GM18505 (cell line): Measurements from ENCODE around the gene C15orf61.

ENCODE experiments used
- ATAC-seq: cut with Tn5 transposase; IDR thresholded peaks from one replicate; pipeline ENCODE4 v1.9.1; 2021; ENCODE audit not compliant: unreplicated experiment
- POLR2A ChIP-seq: IDR thresholded peaks from 4 replicates; pipeline ENCODE4 v1.6.1; 2011; ENCODE audit warnings: borderline replicate concordance; ENCODE audit not compliant: insufficient read depth, insufficient read length; ENCODE audit errors: extremely low read depth

C15orf61 gene

DNA sequence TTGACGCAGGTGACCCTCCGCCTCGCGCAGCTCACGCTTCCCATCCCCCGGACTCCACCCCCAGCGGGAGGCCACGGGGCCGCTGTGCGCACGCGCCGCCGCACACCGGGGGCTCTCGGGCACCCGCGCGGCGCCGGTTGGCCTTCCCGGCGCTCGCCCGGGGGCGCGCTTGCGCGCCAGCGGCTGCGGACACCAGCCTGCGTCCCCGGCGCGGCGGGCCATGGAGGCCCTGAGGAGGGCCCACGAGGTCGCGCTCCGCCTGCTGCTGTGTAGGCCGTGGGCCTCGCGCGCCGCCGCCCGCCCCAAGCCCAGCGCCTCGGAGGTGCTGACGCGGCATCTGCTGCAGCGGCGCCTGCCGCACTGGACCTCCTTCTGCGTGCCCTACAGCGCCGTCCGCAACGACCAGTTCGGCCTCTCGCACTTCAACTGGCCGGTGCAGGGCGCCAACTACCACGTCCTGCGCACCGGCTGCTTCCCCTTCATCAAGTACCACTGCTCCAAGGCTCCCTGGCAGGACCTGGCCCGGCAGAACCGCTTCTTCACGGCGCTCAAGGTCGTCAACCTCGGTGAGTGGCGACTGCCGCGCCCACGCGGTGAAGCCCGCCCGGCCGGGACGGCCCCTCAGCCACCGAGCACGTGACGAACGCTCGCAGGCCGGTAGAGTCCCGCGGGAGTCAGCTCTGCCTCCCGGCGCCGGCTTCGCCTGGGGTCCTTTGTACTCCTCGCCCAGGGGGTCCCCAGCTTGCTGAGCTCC, at the start of gene C15orf61:
TSS of gene C15orf61 (plus strand) at position 103 of the 754 bp plus-strand sequence. CDS start at position 221, 118 bp downstream.
- peak; percentile 80 for ATAC-seq

DNA sequence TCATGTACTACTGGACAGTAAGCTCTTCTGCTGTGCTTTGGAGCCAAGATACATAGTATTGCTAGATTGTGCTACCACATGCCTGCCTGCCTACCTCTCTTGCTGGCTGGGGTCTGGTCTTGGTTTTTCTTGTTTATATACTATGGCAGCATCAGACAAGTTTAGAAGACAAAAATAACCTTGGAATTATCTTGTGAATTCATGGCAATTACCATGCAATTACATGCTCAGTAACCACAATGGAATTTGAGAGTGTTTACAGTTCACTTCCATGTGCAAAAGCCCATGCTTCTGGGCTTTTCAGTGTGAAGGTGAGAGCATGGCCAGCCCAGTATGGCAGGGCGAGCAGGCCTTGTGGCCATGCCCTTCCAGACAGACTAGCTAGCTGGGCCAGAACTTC, 48.0 kb upstream of the C15orf61 start:
- no peak for ATAC-seq
- TF ChIP-seq POLR2A: no peak

More for the DNA sequence above, at the start of gene C15orf61:
- TF ChIP-seq POLR2A: peak; percentile 85

DNA sequence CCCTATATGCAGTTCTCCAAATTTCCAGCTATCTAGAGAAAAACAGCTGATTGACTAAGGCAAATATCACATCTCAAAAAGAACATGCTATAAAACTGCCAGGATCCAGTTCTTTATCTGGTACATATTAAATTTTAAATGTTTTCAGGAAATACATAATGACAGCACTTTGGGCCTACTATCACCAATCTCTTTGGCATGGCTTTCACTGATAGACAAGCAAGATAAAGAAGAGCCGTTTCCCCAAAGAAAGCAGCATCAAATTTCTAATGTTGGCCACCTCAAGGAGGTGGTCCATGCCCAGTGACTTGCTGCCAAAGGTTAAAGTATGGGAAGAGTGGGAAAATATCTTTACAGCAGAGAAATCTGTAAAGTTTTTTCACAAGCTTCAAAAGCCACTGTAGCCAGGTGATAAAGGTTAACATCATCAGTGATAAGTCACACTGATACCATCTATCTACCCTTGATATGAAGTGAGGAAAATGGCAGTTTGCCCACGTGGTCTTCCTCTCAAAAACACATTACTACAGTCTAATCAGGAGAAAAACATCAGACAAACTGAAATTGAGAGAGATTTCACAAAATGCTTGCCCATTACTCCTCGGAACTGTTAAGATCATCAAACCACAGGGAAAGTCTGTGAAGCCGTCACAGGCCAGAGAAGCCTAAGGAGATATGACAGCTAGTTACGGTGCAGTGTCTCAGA, 46.4 kb upstream of the C15orf61 start:
- no peak for TF ChIP-seq POLR2A
- ATAC-seq: no peak

DNA sequence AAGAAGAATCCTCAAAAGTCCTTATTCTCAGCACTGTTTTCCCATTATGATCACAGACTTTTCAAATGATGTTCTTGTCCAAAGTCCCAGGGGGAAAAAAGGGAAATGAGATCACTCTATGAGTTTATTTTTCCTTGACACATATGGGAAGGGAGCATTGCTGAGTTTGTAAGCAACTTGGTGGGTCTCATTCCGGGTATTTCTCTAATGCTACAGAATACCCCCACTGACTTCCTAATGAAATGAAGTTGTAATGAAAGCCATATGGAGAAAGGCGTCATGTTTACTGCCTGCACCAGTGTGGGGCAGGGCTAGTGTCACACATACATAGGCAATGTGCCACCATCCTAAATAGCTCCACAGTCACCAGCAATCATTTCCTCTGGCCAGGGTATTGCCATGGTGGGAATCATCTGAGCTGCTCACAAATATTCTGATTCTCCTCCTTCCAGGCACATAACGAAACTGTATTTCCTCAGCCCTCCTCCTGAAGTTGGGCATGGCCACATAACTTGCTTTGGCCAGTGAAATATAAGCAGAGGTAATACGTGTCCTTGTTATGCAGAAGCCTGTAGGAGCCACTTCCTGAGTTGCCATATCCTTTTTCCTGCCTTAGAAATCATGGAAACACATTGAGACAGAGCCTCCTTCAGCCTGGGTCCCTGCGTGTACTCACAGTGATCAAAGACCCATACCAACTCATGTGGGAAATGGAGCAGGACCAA, 41.0 kb upstream of the C15orf61 start:
- no peak for TF ChIP-seq POLR2A
- no peak for ATAC-seq

DNA sequence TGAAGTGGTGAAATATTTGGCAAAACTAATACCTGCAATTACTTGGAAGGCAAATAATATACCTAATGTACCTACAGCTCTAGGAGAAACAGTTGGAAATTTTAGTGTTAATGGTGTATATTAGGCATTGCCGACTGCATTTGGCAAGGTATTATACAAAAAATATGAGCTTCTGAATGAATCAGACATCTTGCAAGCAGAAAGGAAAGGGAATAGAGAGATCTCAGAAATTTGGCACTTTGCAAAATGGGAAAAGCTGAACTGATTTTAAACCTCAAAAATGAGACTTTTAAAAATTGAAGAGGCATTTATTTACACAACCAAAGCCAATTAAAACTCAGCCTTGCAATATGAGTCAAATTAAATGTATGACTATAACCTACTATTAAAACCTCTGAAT, 40.2 kb upstream of the C15orf61 start:
- no peak for TF ChIP-seq POLR2A
- ATAC-seq: no peak

DNA sequence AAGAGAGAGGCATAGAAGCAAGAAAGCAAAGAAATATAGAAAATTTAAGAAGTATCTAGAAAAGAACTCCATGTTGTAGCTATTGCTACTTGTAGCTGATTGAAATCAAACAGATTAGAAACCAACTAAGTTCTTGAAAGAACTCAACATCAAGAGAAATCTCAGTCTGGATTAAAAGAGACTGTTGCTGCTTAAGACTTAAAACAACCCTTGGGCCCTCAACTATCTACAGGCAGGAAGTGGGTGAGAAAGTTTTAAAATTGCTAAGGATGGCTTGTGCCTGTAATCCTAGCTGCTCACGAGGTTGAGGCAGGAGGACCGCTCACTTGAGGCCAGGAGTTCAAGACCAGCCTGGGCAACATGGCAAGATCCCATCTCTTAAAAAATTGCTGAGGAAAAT, 39.3 kb upstream of the C15orf61 start:
- TF ChIP-seq POLR2A: no peak
- no peak for ATAC-seq

DNA sequence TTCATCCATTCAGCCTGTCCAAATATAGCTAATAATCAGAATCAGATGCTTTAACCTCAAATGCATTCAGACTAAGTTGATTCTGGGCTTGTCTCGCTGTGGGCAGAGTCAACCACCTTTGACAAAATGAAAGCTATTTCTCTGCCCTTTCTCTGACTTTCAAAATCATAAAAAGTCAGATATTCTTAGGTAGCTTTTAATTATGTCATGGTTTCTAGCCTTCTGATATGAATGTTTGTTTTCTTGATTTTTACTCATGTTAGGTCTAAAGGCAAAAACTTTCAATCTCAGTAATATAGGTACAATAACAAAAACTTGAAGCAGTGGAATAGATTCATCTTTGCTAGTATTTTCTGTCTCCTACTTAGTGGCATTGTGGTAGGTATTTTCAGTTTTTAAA, 25.3 kb upstream of the C15orf61 start:
- ATAC-seq: no peak

DNA sequence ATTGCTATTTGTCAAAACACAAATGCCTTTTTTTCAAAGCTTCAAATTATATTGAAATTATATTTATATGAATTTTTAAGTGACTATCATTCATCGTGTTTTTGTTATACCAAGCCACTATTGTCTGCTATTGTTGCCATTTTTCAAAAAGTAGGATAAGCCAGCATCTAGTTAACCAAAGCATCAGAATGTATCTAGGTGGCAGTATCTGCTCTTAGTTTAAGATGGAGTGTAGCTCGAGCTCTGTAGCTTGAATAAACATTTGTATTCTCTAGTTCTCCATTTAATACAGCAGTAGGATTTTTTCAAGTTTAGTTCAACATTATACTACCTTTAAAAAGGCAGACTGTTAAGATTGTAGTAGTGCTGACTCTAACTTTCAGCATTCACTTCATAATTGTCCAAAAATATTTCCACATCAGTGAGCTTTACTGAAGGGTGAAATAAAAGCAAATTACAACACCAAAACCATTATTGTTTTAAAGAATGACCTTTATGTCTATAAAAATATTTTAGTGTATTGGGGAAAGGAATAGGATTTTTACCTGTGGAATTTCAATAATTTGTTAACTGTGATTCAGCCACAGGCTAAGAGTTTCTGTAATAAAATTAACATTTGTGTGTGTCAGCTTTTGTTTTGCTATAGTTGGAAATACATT, 19.6 kb upstream of the C15orf61 start:
- TF ChIP-seq POLR2A: no peak
- no peak for ATAC-seq

More for the DNA sequence above, 25.3 kb upstream of the C15orf61 start:
- no peak for TF ChIP-seq POLR2A

DNA sequence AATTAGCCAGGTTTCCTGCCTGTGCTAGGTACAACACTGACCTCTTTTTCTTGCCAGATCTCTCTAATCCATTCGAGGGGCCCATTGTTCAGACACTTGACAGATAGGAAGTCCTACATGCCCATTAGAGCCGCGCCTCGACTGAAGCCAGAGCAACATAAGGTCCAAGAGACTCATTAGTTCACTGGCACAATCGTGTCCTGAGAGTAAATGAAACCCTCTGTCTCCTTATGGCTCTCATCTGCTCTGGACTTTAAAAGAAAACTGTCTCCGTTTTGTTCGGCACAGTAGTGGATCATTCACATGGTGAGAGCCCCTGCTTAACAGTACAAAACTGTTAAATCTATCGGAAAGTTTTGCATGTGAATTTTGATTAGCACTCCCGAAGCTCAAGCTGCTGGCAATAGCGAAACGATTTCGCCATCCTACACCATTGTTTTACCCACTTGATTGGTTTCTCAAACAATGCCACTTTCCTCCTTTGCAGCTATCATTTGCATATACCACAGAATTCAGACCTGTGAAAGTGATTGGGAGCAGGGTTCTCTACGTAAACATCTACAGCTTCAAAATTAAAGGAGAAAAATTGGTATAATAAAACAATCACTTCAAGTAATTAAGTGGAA, 19.0 kb upstream of the C15orf61 start:
- ATAC-seq: no peak
- TF ChIP-seq POLR2A: no peak

DNA sequence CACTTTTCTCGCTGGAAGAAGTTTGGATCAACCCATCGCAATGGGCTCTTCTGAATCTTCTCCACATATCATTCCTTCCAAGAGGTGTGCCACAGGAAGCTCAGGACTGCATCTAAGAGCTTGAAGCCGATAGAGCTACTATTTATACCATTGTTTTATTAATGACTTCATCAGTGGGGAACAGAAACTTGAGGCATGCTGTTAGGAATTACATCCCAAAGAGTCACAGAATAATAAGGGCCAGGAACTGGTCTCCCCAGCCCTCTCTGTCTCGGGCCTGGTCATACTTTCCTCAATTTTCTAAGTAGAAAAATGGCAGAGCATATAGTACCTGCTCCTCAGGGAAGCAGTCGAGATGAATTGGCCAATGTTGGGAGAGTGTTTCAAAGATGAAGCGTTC, 16.9 kb upstream of the C15orf61 start:
- no peak for ATAC-seq
- TF ChIP-seq POLR2A: no peak

DNA sequence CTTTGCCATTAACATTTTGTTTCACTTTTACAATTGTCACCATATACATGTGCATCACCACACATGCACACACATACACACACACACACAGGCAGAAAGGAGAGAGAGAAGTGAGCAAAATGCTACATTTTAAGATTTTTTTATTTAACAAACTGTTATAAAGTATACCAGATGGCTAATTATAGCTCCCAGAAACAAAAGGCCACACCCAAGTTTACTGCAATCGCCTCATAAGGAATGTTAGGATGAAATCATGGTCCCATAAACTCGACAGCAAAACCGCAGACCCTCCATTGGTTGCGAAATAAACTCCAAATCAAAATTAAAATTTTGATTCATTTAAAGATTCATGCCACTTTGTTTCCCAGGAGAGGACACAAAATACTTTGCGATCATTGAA, 16.1 kb upstream of the C15orf61 start:
- no peak for TF ChIP-seq POLR2A
- ATAC-seq: no peak

DNA sequence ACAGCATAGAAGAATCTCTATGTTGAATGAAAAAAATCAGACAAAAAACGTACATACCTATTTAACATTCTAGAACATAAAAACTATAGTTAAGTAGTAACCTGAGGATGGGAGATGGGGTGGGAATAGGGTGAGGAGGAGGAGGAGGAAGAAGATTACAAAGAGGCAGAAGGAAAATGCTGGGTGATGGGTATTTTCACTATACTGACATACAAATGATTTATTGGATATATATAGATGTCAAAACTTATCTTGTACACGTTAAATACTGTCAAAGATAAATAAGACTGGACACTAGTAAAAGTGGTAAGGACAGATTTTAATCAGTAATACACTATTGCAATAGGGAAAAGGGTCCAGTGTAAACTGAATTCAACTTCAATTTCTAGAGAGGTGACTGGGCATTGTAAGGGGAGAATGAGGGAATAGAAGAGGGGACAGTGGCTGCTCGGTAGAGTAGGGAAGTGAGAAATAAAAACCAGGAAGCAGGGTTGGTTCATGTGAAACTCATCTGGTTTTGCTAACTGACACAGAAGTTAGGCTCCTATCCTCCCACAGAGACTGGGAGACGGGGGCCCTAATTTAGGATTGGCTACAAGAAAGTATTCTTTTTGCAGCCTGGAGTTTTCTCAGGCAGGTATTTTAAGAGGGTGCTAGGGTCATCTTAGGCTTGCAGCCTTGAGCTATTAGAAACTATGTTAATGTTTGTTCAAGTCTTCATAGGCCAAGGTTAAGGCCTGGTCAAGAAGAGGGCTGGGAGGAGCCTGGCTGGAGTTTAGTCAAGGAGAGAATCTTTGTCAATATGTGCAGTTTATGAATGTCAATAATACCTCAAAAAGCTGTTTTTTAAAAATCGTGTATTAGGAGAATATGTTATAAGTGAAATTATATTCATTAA, 15.0 kb upstream of the C15orf61 start:
- ATAC-seq: no peak
- no peak for TF ChIP-seq POLR2A
